ENCODE measurements around the gene ACBD3. TPM values are rescaled to one million over a fixed set of nuclear protein-coding genes. Genes with fewer than 3 reads are reported as not detected.

ACBD3 gene
- total RNA-seq, 1 experiment from 2014 or later: 37.2 TPM

GRCh38 chr1:226201029-226201593 is 14.6 kb upstream of the ACBD3 start:
- DNase-seq (ENCODE audit: low read depth): peak; percentile 10

GRCh38 chr1:226199971-226200370 is 13.4 kb upstream of the ACBD3 start:
- no peak for DNase-seq (ENCODE audit: low read depth)

GRCh38 chr1:226195144-226195543 is 8.6 kb upstream of the ACBD3 start:
- peak; percentile 19 for DNase-seq (ENCODE audit: low read depth)

- DNase-seq (ENCODE audit: low read depth): no peak
Measured at GRCh38 chr1:226187380-226187779, 839 bp upstream of the ACBD3 start.

GRCh38 chr1:226187019-226187322 is 430 bp upstream of the ACBD3 start:
- DNase-seq (ENCODE audit: low read depth): no peak

GRCh38 chr1:226185141-226186036 is 1.2 kb downstream of the ACBD3 start:
- peak; percentile 34 for DNase-seq (ENCODE audit: low read depth)

- DNase-seq (ENCODE audit: low read depth): peak; percentile 84
Measured at GRCh38 chr1:226181996-226182714, 4.4 kb downstream of the ACBD3 start.

- no peak for DNase-seq (ENCODE audit: low read depth)
Measured at GRCh38 chr1:226176870-226177269, 9.7 kb downstream of the ACBD3 start.

- DNase-seq (ENCODE audit: low read depth): no peak
Measured at GRCh38 chr1:226172589-226172988, 14.0 kb downstream of the ACBD3 start.

- DNase-seq (ENCODE audit: low read depth): no peak
Measured at GRCh38 chr1:226166341-226166740, 20.2 kb downstream of the ACBD3 start.

GRCh38 chr1:226164154-226164553 is 22.4 kb downstream of the ACBD3 start:
- no peak for DNase-seq (ENCODE audit: low read depth)

GRCh38 chr1:226162898-226163297 is 23.6 kb downstream of the ACBD3 start:
- DNase-seq (ENCODE audit: low read depth): no peak

GRCh38 chr1:226158983-226159382 is 27.6 kb downstream of the ACBD3 start:
- DNase-seq (ENCODE audit: low read depth): no peak

GRCh38 chr1:226158457-226158856 is 28.1 kb downstream of the ACBD3 start:
- no peak for DNase-seq (ENCODE audit: low read depth)

GRCh38 chr1:226157761-226158316 is 28.7 kb downstream of the ACBD3 start:
- DNase-seq (ENCODE audit: low read depth): no peak

GRCh38 chr1:226154593-226154992 is 31.9 kb downstream of the ACBD3 start:
- no peak for DNase-seq (ENCODE audit: low read depth)

GRCh38 chr1:226149806-226150205 is 36.7 kb downstream of the ACBD3 start:
- peak; percentile 10 for DNase-seq (ENCODE audit: low read depth)

- no peak for DNase-seq (ENCODE audit: low read depth)
Measured at GRCh38 chr1:226148121-226148648, 38.4 kb downstream of the ACBD3 start.

- DNase-seq (ENCODE audit: low read depth): no peak
Measured at GRCh38 chr1:226144045-226144444, 42.5 kb downstream of the ACBD3 start.

GRCh38 chr1:226135709-226136108 is 50.8 kb downstream of the ACBD3 start:
- no peak for DNase-seq (ENCODE audit: low read depth)

- DNase-seq (ENCODE audit: low read depth): peak; percentile 7
Measured at GRCh38 chr1:226135059-226135651, 51.4 kb downstream of the ACBD3 start.
